ENCODE results near the gene TSC2. TPM values are rescaled to one million over a fixed set of nuclear protein-coding genes. Genes with fewer than 3 reads are reported as not detected.

The TSC2 gene
- total RNA-seq, result 49.5 TPM

DNA sequence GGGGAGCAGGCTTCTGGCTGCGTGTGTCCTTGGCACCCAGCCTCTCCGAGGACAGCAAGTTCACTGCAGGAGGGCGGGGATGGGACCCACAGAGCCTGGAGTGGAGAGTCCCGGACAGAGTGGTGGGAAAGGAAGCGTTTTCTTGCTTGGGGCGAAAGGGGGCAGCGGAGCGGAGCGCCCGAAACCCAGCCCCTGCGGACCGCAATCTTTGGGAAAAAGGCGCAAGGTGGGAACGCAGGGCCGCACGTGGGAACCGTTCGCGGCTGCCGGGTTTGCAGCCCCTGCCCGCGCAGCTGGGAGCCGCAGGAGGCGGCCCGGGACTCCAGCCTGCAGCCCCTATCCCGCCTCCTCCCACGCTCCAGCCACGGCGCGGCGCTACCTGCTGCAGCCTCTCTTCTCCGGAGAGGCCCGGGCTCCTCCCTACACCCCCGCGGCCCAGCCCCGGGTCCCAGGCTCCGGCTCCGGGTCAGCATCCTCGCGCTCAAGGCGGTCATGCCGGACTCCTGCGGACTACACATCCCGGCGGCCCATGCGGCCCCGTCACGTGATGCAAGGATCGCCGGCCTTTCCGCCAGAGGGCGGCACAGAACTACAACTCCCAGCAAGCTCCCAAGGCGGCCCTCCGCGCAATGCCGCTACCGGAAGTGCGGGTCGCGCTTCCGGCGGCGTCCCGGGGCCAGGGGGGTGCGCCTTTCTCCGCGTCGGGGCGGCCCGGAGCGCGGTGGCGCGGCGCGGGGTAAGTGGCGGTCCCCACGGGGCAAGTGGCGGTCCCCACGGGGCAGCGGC lies at the start of gene TSC2, which contains the start of gene NTHL1:
Gene TSC2 (plus strand): TSS at position 656 of the 786 bp plus-strand sequence. CDS start 631 bp downstream, outside the sequence.
Gene NTHL1 (minus strand): TSS at position 505 of the 786 bp plus-strand sequence. CDS start 11 bp downstream, at position 494.
- ATAC-seq, result peak; percentile 89

DNA sequence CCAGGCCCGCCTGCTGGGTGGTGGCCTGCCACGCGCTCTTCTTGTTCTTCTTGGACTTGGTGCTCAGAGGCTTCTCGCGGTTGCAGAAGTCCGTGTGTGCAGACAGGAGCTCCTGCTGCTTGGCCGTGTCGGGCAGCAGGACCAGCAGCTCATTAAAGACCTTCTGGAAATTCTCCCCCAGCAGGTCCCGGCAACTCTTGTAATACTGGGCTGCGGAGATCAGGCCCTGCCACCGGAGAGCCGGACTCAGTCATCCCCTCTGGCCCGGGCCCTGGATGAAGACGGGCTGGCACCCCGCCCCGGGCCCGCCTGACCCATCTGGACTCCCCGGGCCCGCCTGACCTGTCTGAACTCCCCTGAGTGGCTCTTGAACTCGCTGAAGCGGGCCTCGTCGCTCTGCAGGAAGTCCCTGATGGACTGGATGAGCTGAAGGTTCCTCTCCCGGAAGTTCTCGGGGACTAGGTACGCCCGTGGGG lies 49.4 kb upstream of the TSC2 start:
- peak; percentile 7 for ATAC-seq

DNA sequence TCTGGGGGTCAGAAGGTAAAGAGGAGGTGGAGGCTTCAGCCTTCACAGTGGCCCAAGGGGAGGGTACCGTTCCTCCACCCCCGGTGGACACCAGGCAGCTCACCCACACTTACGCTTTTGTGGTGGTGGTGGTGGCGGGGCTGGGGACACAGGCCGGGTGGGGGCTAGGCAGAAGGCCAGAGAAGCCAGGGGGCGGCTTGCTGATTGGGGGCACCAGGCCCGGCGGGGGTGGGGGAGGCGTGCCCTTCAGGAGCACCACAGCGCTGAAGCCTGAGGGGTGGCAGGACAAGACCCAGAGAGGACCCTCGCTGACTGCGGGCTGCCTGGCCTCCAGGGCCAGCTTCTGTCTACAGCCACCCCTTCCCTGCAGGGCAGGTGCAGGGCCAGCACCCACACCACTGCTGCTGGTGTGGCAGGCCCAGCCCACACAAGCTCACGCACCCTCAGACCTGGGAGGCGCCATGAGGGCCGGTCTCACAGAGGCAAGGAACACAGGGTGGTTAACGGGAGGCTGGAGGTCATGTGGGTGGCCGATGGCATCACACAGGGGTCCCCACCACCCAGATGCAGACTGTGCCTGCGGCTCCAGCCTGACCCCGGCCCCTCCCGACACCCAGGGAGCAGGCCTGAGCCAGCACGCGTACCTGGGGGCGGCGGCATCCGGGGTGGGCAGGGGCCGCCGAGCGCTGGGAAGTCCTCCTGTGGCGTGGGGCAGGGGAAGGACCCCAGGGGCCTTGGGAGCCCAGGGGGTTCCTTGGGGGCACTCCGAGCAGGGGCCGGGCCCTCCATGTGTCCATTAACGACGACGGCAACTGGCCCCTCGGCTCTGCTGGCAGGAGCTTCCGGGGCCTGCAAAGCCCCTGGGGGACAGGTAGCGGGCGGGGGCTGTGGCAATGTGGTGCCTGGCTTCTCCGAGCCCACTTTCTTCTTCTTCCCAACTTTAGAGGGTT lies 48.7 kb upstream of the TSC2 start:
- ATAC-seq, result no peak

DNA sequence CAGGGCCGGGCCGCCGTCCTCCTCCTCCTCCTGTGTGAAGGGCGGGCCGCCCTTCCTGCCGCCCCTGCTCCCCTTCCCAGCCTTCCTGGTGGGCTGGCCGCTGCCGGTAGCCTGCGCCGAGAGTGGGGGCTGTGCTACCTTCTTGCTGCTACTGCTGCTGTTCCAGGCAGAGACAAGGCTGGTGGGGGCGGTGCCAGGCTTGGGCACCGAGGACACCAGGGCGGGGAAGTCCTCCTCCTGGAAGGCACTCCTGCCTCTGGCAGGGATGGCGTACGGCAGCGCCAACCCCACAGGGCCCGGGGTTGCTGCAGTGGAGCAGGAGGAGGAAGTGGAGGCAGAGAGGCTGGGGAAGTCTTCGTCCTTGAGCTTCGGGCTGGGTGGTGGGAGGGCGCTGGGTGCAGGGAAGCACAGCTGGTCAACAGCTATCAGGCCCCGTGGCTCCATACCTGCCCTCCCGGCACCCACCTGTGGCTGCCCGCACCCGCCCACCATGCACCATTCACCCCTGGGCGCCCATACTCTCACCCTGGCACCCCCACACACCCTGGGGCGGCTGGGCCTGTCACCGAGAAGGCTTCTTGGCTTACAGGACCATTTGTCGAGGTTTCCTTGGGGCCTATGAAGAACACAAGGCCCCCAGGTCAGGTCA lies 47.8 kb upstream of the TSC2 start:
- ATAC-seq, result no peak

DNA sequence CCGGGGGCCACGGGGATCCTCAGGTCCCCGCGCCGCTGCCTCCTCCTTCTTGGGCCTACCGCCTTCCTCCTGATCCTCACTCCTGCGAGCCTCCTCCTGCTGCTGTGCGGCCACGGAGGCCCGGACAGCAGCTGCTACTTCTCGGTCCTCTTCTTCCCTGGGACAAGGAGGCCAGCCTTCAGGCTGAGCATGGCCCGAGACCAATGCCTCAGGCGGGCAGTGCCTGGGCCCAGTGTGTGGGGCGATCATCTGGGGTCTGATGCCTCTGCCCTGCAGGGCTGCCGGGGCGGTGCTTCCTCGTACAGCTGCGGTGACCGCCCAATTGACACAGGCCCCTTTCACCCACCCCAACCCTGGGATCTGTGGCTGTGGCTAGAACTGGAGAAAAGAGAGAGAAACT lies 46.8 kb upstream of the TSC2 start:
- no peak for ATAC-seq

DNA sequence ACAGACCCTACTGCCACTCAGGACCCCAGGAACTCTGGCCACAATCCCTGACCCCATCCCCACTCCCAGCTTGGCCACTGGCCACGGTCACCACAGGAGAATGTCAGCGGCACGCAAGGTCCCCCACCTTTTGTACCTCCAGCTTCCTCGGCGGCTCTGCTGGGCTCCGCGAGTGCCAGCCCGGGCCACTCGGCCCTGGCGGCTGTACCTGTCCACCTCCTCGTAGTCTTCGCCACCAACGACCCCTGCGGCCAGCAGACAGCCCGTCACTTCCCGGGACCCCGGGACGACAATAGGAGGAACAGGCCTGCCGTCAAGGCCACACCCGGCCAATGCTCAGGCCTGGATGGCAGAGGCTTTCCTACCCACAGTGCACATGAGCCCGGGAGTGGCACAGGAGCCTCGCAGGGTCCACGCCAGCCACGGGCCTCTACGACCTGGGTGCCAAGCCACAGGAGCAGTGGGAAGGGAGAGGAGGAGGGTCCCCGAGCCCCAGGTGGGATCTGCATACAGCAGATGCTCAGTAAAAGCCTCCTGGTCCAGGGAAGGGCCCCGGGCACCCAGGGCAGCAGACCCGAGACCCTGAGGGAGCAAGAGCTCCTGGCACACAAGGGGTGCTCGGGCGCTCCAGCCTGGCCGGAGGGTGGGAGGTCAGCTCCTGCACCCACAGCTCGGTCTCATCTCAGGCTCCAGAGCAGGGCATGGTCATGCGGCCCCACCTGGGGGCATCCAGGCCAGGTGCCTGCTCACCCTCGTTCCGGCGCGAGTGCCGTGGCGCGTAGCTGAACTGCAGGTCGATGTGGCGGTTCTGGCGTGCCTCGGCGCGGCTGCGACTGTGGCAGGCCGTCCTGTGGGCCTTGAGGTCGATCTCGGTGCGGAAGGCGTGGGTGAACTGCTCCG lies 46.1 kb upstream of the TSC2 start:
- ATAC-seq, result no peak

DNA sequence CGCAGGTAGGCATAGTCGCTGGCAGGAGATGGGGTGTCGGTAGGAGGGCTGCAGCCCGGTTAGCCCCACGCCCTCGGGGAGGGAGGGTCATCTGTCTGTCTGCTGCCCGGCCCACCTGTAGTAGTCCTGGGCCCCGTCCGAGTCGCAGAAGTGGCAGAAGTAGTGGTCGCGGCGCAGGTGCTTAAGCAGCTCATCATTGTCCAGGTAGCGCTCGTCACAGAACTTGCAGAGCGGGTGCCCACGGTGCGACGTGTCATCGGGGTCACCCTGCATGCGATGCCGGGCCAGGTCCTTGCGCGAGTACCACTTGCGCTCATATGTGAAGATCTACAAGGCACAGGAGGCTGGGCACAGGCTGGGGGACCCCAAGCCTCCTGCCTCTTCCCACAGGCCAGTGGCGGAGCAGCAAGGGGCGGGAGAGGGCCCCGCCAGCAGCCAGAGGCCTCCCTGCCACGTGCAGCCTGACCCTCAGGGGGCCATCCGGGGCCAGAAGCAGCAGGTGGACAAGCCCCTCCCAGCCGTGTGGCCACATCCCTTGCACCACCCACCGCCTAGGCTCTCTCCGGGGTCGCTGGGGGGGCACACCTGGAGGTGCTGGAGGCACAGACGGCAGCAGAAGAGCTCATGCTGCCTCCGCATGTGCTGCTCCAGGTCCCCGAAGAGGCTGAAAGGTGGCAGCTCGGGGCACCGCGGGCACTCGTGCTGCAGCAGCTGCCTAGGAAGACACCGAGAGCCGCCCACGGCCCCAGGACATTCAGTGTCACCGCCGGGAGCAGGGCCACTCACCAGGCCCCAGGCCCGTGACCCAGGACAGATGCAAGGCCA lies 45.2 kb upstream of the TSC2 start:
- ATAC-seq, result no peak

DNA sequence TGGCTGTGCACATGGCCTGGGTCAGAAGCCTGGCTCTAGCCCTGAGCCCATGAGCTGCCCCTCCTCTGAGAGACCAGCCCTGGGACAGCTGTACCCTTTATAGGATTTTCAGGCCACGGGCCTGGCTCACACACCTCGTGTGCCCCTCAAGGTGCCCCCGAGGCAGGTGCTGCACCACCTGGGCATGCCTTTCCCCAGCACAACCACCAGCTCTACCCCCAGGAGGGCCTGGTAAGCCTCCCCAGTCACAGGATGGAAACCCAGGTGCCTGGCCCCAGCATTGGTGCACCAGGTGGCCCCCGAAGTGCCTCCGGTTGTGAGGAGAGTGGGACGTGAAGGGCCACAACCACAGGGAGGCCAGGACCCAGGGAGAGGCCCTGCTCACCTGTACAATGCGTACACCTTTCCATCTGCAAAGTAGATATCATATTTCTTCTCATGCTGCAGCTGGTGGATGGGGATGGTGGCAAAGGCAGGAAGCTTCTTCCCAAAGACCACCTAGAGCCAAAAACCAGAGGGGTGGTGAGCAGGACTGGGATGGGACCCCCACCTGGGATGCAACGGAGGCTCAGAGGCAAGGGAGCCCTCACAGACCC lies 44.5 kb upstream of the TSC2 start:
- ATAC-seq, result no peak

DNA sequence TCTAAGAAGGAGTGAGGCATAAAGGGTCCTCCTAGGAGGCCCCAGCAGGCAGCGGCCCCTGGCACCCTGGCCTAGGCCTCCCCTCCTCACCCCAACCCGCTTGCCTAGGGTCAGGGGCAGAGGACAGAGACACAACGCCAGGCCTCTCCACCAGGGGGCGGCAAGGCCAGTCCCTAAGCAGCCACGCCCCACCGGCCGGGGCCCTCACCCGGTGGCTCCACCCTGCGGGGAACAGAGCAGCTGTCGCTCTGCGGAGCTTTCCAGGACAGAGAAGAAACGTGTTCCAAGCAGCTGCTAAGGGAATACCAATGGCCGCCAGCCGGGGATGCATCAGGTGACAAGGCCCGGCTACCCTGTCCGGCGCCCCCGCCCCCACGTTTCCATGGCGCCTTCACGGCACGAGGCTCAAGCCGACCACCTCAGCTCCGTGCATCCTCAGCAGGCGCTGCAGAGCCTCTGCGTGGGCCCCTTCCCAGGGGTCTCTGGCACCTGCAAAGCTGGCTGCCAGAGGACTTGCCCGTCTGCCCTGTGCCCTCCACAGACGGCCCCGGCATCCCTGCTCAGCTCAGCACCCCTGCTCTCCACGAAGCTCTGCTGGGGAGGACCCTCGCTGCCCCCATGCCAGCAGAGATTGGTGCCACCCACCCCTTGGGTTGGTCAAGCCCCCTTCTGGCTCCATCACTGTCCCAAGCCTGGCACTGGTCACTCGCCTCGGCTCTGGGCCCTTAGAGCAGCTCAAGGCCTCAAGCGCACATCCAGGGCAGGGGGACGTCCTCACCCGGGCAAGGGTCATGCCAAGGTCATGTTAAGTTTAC lies 43.8 kb upstream of the TSC2 start:
- peak; percentile 67 for ATAC-seq

DNA sequence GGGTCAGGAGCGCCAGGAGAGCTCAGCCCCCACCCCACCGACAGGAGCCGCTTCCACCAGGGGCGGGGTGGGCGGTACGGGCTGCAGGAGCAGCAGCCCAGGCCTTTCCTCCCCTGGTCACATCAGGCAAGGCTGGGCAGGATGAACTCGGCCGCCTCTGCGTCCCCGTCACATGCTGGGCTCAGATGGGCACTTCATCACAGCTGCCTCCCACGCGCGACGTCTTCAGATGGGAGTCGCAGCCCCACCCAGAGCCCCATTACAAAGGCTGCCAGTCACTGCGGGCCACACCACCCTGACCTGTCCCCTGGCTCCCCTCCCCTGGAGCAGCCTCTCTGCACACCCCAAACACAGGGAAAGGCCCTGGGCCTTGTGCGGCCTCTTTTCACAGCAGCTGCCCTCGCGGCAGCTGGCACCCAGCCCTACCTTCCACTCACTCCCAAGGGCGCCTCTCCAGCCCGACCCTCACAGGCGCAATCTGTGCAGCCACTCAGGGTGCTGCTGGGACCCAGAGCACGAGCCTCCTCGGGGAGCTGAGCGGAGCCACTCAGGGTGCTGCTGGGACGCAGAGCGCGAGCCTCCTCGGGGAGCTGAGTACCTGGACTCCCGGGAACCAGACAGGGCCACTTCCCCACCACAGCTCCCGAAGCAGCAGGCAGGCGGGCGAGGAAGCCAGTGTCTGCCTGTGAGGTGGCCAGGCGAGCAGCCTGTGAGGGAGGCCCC lies 42.8 kb upstream of the TSC2 start:
- no peak for ATAC-seq

DNA sequence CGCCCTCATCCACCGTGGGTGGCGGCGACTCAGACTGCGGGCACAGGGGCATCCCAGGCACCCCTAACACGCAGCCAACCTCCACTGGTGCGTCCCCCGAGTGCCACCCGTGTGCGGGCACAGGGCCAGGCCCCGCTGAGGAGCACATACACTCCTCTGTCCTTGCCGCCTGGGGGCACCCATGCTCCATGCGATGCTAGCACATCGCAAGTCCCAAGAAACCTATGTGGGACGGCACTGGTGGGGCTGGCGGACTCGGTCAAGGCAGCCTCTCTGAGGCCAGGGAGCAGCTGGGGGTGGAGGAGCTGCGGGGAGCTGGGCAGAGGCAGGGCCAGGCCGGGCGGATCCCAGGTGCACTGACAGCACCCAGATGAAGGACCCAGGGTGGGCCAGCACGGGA lies 42.1 kb upstream of the TSC2 start:
- no peak for ATAC-seq

DNA sequence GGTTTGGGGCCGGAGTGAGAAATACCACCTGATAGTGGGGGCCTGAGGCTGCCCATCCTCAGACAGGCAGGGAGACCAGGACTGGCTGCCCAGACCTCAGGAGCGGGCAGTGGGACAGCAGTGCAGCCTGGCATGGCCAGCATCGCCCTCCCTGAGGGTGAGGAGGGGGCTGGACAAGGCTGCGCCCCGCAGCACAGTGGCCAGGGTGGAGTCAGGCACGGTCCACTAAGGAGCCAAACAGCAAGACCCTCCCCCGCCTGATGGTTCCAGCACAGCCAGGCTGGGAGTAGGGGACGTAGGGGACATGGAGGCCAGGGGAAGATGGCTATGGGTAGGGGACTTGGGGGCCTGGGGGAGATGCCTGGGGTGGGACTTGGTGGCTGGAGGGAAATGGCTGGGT lies 41.5 kb upstream of the TSC2 start:
- no peak for ATAC-seq

DNA sequence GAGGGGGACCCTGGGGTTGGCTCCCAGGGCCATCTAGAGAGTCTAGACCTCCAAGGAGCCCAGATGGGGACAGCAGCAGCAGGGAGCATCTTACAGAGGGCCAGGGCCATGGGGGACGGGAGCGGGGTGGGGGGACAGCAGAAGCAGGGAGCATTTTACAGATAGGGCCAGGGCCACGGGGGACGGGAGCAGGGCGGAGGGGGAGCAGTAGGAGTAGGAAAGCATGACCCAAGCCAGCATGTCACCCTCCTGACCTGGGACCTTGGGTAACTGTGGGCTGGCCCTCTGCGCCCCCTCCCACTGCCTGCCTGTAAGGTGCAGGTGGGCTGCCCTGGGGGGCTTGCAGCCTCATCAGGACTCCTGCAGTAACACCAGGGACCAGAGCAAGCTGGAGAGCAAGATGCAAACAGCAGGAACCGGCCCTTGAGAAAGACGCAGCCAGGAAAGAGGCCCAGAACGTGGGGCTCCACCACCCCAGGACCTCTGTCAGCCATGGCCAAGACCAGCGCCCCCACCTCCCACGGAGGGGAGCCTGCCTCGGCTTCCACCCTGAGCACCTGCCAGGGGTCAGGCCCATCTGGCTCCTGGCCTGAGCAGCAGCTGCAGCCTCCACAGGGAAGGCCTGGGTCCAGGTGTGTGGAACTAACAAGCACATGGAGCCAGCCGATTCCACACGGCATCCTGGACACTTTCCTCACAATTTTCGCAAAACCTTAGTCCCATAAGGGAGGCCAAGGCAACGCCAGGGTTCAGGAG lies 40.5 kb upstream of the TSC2 start:
- no peak for ATAC-seq

DNA sequence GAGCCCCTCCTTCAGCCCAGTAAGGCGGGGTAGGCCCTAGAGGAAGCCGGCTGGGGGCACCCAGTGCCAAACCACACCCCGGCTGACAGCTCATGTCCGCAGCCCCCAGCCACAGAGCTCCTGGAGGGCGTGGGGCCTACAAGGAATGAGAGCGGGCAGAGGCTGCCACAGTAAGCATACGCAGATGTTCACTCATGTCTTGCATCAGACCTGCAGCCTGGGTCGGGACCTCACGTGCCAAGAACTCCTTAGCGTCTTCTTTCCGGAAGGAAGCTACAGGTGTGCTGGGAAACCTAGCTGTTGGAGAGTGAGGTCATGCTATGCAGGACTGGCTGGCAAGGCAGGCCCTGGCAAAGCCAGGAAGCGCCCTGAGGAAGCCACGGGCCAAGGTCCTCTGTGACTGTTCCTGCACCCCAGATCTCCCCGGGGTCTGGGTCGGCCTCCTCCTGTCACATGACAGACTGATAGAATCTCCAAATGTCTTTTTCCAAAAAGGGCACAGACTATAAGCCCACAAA lies 39.7 kb upstream of the TSC2 start:
- peak; percentile 70 for ATAC-seq

DNA sequence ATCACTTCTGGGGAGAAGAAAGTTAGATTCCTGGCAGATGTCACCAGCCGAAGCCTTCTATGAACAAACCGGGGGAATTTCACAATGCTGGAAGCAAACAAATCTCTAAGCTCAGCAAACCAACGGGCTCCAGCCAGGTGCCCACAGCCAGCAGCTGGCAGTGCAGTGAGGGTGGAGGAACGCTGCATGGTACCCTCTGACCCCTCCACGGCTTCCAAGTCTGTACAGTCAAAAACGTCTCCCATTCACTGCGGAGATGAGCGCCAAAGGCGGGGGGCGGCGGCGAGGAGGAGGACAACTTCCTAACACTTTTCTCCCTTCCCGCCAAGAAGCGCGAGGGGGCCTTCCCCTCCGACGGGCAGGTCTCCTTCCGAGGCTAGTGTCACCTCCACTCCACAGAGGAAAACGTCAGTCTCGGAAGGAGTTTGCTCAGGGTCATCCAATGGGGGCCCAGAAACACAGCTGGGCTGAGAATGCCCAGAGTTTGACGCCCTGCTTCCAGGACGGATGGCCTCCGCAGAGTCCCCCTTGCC lies 39.1 kb upstream of the TSC2 start:
- ATAC-seq, result peak; percentile 6

DNA sequence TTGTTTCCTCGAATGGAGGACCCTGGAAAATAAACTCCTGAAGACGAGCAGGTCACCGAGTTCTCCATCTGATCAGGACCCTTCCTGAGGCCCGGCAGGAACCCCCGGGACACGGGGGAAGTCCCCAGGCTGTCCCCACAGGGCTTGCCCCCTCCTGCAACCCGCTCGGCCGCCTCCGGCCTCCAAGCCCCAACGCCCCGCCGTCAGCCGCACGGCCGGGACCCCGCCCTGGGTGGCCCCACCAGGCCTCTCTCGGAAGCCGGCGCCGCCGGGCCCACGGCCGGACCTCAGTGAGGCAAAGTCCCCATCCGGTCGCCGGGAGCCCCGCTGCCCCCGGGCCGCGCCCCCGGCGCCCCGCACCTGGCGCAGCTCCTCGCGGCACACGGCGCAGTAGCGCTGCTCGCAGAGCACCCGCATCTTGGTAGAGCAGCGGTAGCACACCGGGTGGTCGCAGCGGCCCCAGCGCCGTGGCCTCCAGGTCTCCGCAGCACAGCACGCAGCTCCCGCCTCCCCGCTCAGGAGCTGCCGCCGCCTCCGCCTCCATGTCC lies 38.5 kb upstream of the TSC2 start:
- peak; percentile 6 for ATAC-seq

Data from esophagus mucosa (tissue), 1 donor.